ENCODE measurements around the gene CYLD. TPM values are rescaled to one million over a fixed set of nuclear protein-coding genes. Genes with fewer than 3 reads are reported as not detected.

Gene CYLD
- total and polyA plus RNA-seq, 12 donors, result 10.3 to 61.7 (median 37.1) TPM

- H3K36me3 ChIP-seq, result no peaks in the 10 kb centered on the region
- DNase-seq (no peak), ATAC-seq (no peak)
- H3K27ac ChIP-seq, result no peak overlapping the region
- H3K4me3 ChIP-seq, result no peak overlapping the region
- intact Hi-C loops (cut with DNase I), result loop anchor here in 9 of 10 donors (5.0 to 10.0 kb wide), 12 partner anchors 65 to 787 kb away; partner anchors contain the start of genes BRD7 (in 1 of the 9), CNEP1R1 (in 1 of the 9) and CYLD (in 1 of the 9)
- 93 to 96% methylated on average over 6 of the region's 6 CpGs for WGBS, 2 donors
- TF ChIP-seq CTCF (IDR thresholded peaks at IDR 0.05), result no peak
- no peaks in the 10 kb centered on the region for H3K27me3 ChIP-seq
- no peaks in the 10 kb centered on the region for H3K9me3 ChIP-seq
- peaks cover 0 to 13% (median 6%) of the 10 kb centered on the region in 9 donors for H3K4me1 ChIP-seq
Measured at GRCh38 chr16:50809561-50809960, 67.7 kb downstream of the CYLD start.

GRCh38 chr16:50810241-50810965, 68.5 kb downstream of the CYLD start:
- TF ChIP-seq CTCF (IDR thresholded peaks at IDR 0.05), result no peak
- ATAC-seq, result no peak
- WGBS, 2 donors, result 89 to 92% methylated on average over 8 of the region's 8 CpGs

GRCh38 chr16:50812046-50812445, 70.2 kb downstream of the CYLD start:
- no peak for TF ChIP-seq CTCF (IDR thresholded peaks at IDR 0.05)
- intact Hi-C loops (cut with DNase I), result no loop called here
- no peak for DNase-seq
- ATAC-seq, result no peak
- H3K27me3 ChIP-seq, result peaks cover 0 to 4% (median 0%) of the 10 kb centered on the region in 7 donors
- H3K36me3 ChIP-seq, result no peaks in the 10 kb centered on the region
- WGBS, 2 donors, result 71 to 80% methylated on average over 7 of the region's 7 CpGs
- H3K27ac ChIP-seq, result no peak overlapping the region
- H3K4me3 ChIP-seq, result no peak overlapping the region
- no peaks in the 10 kb centered on the region for H3K9me3 ChIP-seq
- no peaks in the 10 kb centered on the region for H3K4me1 ChIP-seq

More at GRCh38 chr16:50810241-50810965, 68.5 kb downstream of the CYLD start:
- H3K9me3 ChIP-seq, result no peaks in the 10 kb centered on the region
- H3K27ac ChIP-seq, result no peak overlapping the region
- intact Hi-C loops (cut with DNase I), result no loop called here
- no peaks in the 10 kb centered on the region for H3K36me3 ChIP-seq
- H3K4me3 ChIP-seq, result no peak overlapping the region
- peaks cover 0 to 2% (median 0%) of the 10 kb centered on the region in 7 donors for H3K27me3 ChIP-seq
- peaks cover 0 to 13% (median 6%) of the 10 kb centered on the region in 9 donors for H3K4me1 ChIP-seq
- DNase-seq, result no peak

GRCh38 chr16:50812876-50813466, 71.1 kb downstream of the CYLD start:
- H3K27me3 ChIP-seq, result peaks cover 0 to 6% (median 0%) of the 10 kb centered on the region in 7 donors
- intact Hi-C loops (cut with DNase I), result no loop called here
- WGBS, 2 donors, result 78 to 84% methylated on average over 9 of the region's 9 CpGs
- no peak overlapping the region for H3K27ac ChIP-seq
- no peak overlapping the region for H3K4me3 ChIP-seq
- no peak for ATAC-seq
- H3K9me3 ChIP-seq, result no peaks in the 10 kb centered on the region
- no peak for TF ChIP-seq CTCF (IDR thresholded peaks at IDR 0.05)
- H3K36me3 ChIP-seq, result no peaks in the 10 kb centered on the region
- no peak for DNase-seq
- H3K4me1 ChIP-seq, result no peaks in the 10 kb centered on the region
